Measurements from ENCODE around the gene SAMHD1. TPM values are rescaled to one million over a fixed set of nuclear protein-coding genes. Genes with fewer than 3 reads are reported as not detected.
A peak's percentile ranks its signal among the peaks of the same experiment; 100 is the strongest.

The SAMHD1 gene
- total RNA-seq, 2 donors from 2014 or later: 24.0 to 35.6 TPM

DNA sequence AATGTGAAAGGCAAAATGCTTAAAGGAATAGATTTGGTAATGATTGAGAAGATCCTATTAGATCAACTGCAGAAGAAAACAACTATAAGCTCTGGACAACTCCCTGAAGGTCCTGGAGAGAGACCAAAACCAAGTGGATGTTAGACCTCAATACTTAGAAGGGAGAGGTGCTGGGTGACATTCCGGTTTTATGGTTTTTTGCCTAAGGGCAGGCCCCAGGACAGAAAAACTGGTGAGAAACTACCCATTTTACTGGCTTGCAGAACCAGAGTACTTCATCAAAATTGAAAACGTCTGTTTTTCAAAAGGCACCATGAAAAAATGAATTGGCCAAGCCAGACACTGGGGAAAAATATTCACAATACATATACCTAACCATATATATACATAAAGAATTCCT is 26.3 kb downstream of the SAMHD1 start:
- TF ChIP-seq, protein P1, sequence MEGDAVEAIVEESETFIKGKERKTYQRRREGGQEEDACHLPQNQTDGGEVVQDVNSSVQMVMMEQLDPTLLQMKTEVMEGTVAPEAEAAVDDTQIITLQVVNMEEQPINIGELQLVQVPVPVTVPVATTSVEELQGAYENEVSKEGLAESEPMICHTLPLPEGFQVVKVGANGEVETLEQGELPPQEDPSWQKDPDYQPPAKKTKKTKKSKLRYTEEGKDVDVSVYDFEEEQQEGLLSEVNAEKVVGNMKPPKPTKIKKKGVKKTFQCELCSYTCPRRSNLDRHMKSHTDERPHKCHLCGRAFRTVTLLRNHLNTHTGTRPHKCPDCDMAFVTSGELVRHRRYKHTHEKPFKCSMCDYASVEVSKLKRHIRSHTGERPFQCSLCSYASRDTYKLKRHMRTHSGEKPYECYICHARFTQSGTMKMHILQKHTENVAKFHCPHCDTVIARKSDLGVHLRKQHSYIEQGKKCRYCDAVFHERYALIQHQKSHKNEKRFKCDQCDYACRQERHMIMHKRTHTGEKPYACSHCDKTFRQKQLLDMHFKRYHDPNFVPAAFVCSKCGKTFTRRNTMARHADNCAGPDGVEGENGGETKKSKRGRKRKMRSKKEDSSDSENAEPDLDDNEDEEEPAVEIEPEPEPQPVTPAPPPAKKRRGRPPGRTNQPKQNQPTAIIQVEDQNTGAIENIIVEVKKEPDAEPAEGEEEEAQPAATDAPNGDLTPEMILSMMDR (IDR thresholded peaks at IDR 0.05): no peak
- Histone ChIP-seq H3K4me1 (no peaks in the 10 kb centered on the region), H3K27me3 (no peaks in the 10 kb centered on the region), H3K36me3 (no peaks in the 10 kb centered on the region), H3K27ac (no peak overlapping the region), H3K9me3 (no peaks in the 10 kb centered on the region), H3K9ac (ENCODE audit: low read depth in 2 of 2, low read length in 2 of 2) (no peak overlapping the region), H3K4me3 (no peak overlapping the region)
- intact Hi-C loops (cut with DNase I): no loop called here
- DNase-seq: no peak

DNA sequence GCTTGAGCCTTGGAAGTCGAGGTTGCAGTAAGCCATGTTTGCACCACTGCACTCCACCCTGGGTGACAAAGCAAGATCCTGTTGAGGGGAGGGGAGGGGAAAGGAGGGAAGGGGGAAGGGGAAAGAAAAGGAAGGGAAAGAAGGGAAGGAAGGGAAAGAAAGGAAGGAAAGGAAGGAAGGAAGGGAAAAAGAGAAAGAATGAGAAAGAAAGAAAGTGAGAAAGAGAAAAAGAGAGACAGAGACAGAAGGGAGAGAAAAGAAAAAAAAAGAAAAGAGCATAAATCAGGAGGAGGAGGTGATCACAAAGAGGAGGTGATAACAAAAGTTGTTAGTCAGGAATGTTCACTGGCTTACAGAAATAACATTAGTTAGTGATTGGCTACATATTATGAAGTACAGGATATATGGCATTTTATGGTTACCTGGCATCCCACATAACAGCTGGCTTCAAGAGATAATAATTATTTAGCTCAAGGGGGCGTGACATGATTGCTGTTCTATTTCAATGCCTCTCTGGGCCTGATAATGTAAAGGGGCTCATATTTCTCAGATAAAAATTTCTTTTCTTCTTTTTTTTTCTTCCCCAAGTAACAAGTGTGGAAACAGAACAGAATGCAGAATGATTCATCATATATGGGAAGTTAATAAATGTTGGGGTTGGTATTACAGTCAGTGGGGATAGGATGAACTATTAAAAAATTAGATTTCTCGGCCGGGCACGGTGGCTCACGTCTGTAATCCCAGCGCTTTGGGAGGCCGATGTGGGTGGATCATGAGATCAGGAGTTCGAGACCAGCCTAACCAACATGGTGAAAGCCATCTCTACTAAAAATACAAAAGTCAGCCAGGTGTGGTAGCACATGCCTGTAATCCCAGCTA is 27.1 kb downstream of the SAMHD1 start:
- no peak overlapping the region for H3K4me3 ChIP-seq
- no peak for DNase-seq
- no peak overlapping the region for H3K27ac ChIP-seq
- H3K4me1 ChIP-seq: no peaks in the 10 kb centered on the region
- no peaks in the 10 kb centered on the region for H3K36me3 ChIP-seq
- H3K9ac ChIP-seq (ENCODE audit: low read depth in 2 of 2, low read length in 2 of 2): no peak overlapping the region
- TF ChIP-seq, protein P1 (IDR thresholded peaks at IDR 0.05): no peak
- no peaks in the 10 kb centered on the region for H3K27me3 ChIP-seq
- intact Hi-C loops (cut with DNase I): no loop called here
- H3K9me3 ChIP-seq: no peaks in the 10 kb centered on the region

DNA sequence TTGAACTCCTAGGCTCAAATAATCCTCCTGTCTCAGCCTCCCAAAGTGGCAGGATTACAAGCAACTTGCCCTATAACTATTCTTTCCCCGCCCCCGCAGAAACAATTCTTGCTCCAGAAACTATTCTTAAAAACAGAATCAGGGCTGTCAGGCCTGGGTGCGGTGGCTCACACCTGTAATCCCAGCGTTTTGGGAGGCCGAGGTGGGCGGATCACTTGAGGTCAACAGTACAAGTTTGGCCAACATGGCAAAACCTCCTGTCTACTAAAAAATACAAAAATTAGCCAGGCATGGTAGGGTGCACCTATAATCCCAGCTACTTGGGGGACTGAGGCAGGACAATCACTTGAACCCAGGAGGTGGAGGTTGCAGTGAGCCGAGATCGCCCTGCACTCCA is 31.2 kb downstream of the SAMHD1 start:
- H3K27ac ChIP-seq: no peak overlapping the region
- no peak for DNase-seq
- no peaks in the 10 kb centered on the region for H3K4me1 ChIP-seq
- TF ChIP-seq, protein P1 (IDR thresholded peaks at IDR 0.05): no peak
- H3K4me3 ChIP-seq: no peak overlapping the region
- H3K9me3 ChIP-seq: no peaks in the 10 kb centered on the region
- intact Hi-C loops (cut with DNase I): no loop called here
- no peaks in the 10 kb centered on the region for H3K27me3 ChIP-seq
- no peak overlapping the region for H3K9ac ChIP-seq (ENCODE audit: low read depth in 2 of 2, low read length in 2 of 2)
- peaks cover under 1% of the 10 kb centered on the region for H3K36me3 ChIP-seq

DNA sequence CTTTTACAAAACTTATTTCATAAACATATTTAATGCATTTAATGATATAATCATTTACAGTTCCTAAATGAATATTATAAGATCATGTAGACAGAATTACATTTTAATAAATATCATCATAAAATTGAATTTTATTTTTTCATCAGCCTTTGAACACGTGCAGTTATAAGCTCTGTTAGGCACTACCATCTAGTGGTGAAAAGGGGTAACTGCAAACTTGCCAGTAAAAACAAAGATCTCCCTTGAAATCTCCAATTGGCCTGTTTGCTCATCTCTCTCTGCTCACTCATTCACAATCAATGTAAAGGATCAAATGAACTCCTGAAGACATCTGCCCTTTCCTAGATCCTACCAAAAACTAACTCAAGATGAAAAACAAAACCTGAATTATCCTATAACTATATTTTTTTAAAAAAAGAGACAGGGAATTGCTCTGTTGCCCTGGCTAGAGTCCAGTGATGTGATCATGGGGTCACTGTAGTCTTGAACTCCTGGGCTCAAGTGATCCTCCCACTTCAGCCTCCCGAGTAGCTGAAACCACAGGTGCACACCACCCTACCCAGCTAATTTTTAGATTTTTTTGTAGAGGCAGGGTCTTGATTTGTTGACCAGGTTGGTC is 31.7 kb downstream of the SAMHD1 start:
- Histone ChIP-seq H3K4me1 (no peaks in the 10 kb centered on the region), H3K4me3 (no peak overlapping the region), H3K27me3 (no peaks in the 10 kb centered on the region), H3K9me3 (no peaks in the 10 kb centered on the region), H3K36me3 (peaks cover 5% of the 10 kb centered on the region), H3K9ac (ENCODE audit: low read depth in 2 of 2, low read length in 2 of 2) (no peak overlapping the region), H3K27ac (no peak overlapping the region)
- TF ChIP-seq, protein P1 (IDR thresholded peaks at IDR 0.05): peak; percentile 92
- intact Hi-C loops (cut with DNase I): no loop called here
- peak; percentile 46 for DNase-seq

DNA sequence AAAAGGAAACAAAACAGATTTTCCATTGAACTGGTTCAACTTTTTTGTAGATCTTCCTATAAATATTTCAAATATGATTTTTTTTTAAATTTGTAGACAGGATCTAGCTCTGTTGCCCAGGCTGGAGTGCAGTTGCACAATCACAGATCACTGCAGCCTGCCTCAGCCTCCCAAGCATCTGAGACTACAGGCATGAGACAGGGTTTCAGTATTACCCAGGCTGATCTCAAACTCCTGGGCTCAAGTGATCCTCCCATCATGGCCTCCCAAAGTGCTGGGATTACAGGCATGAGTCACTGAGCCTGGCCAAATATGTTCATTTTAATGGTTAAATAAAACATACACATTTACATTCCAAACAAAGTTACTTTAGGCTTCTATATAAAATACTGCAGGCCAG is 33.6 kb downstream of the SAMHD1 start:
- Histone ChIP-seq H3K27me3 (no peaks in the 10 kb centered on the region), H3K27ac (no peak overlapping the region), H3K4me3 (no peak overlapping the region), H3K36me3 (peaks cover 14% of the 10 kb centered on the region), H3K4me1 (no peaks in the 10 kb centered on the region), H3K9ac (ENCODE audit: low read depth in 2 of 2, low read length in 2 of 2) (no peak overlapping the region), H3K9me3 (no peaks in the 10 kb centered on the region)
- TF ChIP-seq, protein P1 (IDR thresholded peaks at IDR 0.05): no peak
- intact Hi-C loops (cut with DNase I): no loop called here
- DNase-seq: no peak
